DND-41 (cell line): ENCODE measurements around the gene OR51I2.

Experiments used
- EZH2 ChIP-seq: IDR thresholded peaks from 3 replicates; pipeline ENCODE4 v1.6.1; 2012; ENCODE audit warnings: borderline replicate concordance, low read depth, mild to moderate bottlenecking, moderate library complexity, low read length, inconsistent platforms; ENCODE audit not compliant: severe bottlenecking
- TF ChIP-seq, protein P1 (sequence below): IDR thresholded peaks from 2 replicates; pipeline ENCODE4 v1.5.1; 2012; ENCODE audit warnings: borderline replicate concordance, low read length, moderate library complexity, mild to moderate bottlenecking; ENCODE audit not compliant: poor library complexity, severe bottlenecking; ENCODE audit errors: extremely low read depth

GRCh38 chr11:5505363-5506048, 56.4 kb downstream of the OR51I2 start:
- TF ChIP-seq, protein P1, sequence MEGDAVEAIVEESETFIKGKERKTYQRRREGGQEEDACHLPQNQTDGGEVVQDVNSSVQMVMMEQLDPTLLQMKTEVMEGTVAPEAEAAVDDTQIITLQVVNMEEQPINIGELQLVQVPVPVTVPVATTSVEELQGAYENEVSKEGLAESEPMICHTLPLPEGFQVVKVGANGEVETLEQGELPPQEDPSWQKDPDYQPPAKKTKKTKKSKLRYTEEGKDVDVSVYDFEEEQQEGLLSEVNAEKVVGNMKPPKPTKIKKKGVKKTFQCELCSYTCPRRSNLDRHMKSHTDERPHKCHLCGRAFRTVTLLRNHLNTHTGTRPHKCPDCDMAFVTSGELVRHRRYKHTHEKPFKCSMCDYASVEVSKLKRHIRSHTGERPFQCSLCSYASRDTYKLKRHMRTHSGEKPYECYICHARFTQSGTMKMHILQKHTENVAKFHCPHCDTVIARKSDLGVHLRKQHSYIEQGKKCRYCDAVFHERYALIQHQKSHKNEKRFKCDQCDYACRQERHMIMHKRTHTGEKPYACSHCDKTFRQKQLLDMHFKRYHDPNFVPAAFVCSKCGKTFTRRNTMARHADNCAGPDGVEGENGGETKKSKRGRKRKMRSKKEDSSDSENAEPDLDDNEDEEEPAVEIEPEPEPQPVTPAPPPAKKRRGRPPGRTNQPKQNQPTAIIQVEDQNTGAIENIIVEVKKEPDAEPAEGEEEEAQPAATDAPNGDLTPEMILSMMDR: no peak
- TF ChIP-seq EZH2: no peak
